ENCODE results near the gene RUSC1.

DNA sequence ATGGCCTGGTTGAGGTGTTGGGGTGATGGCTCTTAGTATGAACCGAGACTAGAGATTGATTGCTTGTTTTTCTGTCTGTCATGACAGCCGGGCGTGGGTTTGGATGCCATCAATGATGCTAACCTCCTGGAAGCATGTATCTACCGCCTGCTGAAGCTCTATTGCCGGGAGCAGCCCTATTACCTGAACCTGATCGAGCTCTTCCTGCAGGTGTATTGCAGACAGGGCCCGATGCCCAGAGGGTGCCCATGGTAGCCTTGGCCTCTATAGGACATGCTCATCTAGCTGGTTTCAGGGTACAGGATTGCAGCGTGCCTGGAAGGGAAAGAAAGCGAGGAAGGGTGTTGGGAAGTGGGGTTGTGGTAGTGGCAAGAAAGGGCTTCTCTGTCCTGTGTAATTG lies 2.6 kb upstream of the RUSC1 start:
- no peak for TF ChIP-seq CTCF (tag by site-specific recombination; IDR thresholded peaks at IDR 0.05)
- no peak for TF ChIP-seq ZNF548 (tag by site-specific recombination; IDR thresholded peaks at IDR 0.05)
- TF ChIP-seq, protein P1, sequence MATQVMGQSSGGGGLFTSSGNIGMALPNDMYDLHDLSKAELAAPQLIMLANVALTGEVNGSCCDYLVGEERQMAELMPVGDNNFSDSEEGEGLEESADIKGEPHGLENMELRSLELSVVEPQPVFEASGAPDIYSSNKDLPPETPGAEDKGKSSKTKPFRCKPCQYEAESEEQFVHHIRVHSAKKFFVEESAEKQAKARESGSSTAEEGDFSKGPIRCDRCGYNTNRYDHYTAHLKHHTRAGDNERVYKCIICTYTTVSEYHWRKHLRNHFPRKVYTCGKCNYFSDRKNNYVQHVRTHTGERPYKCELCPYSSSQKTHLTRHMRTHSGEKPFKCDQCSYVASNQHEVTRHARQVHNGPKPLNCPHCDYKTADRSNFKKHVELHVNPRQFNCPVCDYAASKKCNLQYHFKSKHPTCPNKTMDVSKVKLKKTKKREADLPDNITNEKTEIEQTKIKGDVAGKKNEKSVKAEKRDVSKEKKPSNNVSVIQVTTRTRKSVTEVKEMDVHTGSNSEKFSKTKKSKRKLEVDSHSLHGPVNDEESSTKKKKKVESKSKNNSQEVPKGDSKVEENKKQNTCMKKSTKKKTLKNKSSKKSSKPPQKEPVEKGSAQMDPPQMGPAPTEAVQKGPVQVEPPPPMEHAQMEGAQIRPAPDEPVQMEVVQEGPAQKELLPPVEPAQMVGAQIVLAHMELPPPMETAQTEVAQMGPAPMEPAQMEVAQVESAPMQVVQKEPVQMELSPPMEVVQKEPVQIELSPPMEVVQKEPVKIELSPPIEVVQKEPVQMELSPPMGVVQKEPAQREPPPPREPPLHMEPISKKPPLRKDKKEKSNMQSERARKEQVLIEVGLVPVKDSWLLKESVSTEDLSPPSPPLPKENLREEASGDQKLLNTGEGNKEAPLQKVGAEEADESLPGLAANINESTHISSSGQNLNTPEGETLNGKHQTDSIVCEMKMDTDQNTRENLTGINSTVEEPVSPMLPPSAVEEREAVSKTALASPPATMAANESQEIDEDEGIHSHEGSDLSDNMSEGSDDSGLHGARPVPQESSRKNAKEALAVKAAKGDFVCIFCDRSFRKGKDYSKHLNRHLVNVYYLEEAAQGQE (tag by site-specific recombination; IDR thresholded peaks at IDR 0.05) = no peak
